H1 (cell line): ENCODE data around the gene MMP15. TPM values are rescaled to one million over a fixed set of nuclear protein-coding genes. Genes with fewer than 3 reads are reported as not detected.

Experiments
- CTCF ChIA-PET: fragments of 300-600 bp; sonication (Branson Sonifier 250); formaldehyde crosslinking; loops from one replicate; lab custom pipeline; 2021; ENCODE audit not compliant: partially characterized antibody; lab: Charles Lee
- POLR2A ChIA-PET: fragments of 300-600 bp; sonication (Branson Sonifier 250); formaldehyde crosslinking; loops from one replicate; lab custom pipeline; 2021; ENCODE audit warnings: inconsistent platforms; ENCODE audit not compliant: partially characterized antibody; lab: Charles Lee
- DNase-seq, 2 experiments: peaks; one replicate each; pipeline versions ENCODE4 v3.0.0 to v3.0.0-alpha.2; 2010 to 2022; ENCODE audit warnings: low spot score in 2 of 2, low read depth in 1 of 2, mixed read lengths in 1 of 2
- FAIRE-seq: peaks from 2 replicates; lab custom pipeline; 2011; peaks lifted over from hg19 to GRCh38; lab: Jason Lieb, UNC
- H2AFZ ChIP-seq: 2 replicates; pipeline ENCODE4 v1.8.1; 2012; ENCODE audit warnings: low read length, inconsistent platforms
- H2AK5ac ChIP-seq: 2 replicates; pipeline ENCODE4 v1.6.1; 2013; ENCODE audit warnings: low read depth, low read length
- H2BK120ac ChIP-seq: replicated peaks from 2 replicates; pipeline ENCODE3; 2013; ENCODE audit warnings: low read depth, low read length, inconsistent platforms
- H2BK12ac ChIP-seq: 2 replicates; pipeline ENCODE4 v1.6.1; 2013; ENCODE audit warnings: low read depth, low read length
- H2BK15ac ChIP-seq: 2 replicates; pipeline ENCODE4 v1.6.1; 2013; ENCODE audit warnings: low read length
- H2BK20ac ChIP-seq: 2 replicates; pipeline ENCODE4 v1.6.1; 2013; ENCODE audit warnings: low read length
- H2BK5ac ChIP-seq: 2 replicates; pipeline ENCODE4 v1.6.1; 2013; ENCODE audit warnings: low read depth, low read length
- H3K14ac ChIP-seq: 2 replicates; pipeline ENCODE4 v1.6.1; 2013; ENCODE audit warnings: inconsistent platforms; ENCODE audit not compliant: insufficient read length
- H3K18ac ChIP-seq: 2 replicates; pipeline ENCODE4 v1.6.1; 2013; ENCODE audit warnings: low read length; ENCODE audit errors: extremely low read depth
- H3K23ac ChIP-seq: 2 replicates; pipeline ENCODE4 v1.6.1; 2013; ENCODE audit warnings: inconsistent platforms; ENCODE audit not compliant: insufficient read length
- H3K23me2 ChIP-seq: 2 replicates; pipeline ENCODE4 v1.6.1; 2013; ENCODE audit warnings: low read depth, low read length
- H3K27ac ChIP-seq: 2 replicates; pipeline ENCODE4 v1.6.1; 2011; ENCODE audit warnings: low read depth, low read length, inconsistent platforms
- H3K27me3 ChIP-seq, 4 experiments: replicated peaks in 1 of 4; 1 replicate in 1 of 4; 2 replicates in 3 of 4; pipeline versions ENCODE4 v1.6.1 to v1.8.1; 2011 to 2013; ENCODE audit warnings: low read length in 3 of 4, mild to moderate bottlenecking in 3 of 4, inconsistent platforms in 2 of 4, mixed read lengths in 2 of 4, moderate library complexity in 1 of 4; ENCODE audit not compliant: control insufficient read depth in 3 of 4, insufficient read depth in 3 of 4; ENCODE audit errors: extremely low read depth in 1 of 4
- H3K36me3 ChIP-seq, 4 experiments: 2 replicates each; pipeline versions ENCODE4 v1.6.1 to v1.8.1; 2011 to 2013; ENCODE audit warnings: mild to moderate bottlenecking in 4 of 4, low read length in 3 of 4, moderate library complexity in 2 of 4, control low read depth in 1 of 4, inconsistent platforms in 1 of 4; ENCODE audit not compliant: insufficient read depth in 4 of 4, control insufficient read depth in 2 of 4
- H3K4ac ChIP-seq: replicated peaks from 2 replicates; pipeline ENCODE3; 2013; ENCODE audit warnings: low read length, low read depth, mixed read lengths, inconsistent platforms; ENCODE audit not compliant: insufficient read length
- H3K4me1 ChIP-seq, 4 experiments: replicated peaks in 1 of 4; 1 replicate in 1 of 4; 2 replicates in 3 of 4; pipeline versions ENCODE4 v1.6.1 to v1.8.1; 2011 to 2013; ENCODE audit warnings: low read length in 3 of 4, inconsistent platforms in 2 of 4, mixed read lengths in 1 of 4; ENCODE audit not compliant: insufficient read depth in 4 of 4, control insufficient read depth in 3 of 4
- H3K4me2 ChIP-seq, 2 experiments: 2 replicates each; pipeline versions ENCODE4 v1.6.1 to v1.8.1; 2011 to 2013; ENCODE audit warnings: low read depth in 2 of 2, low read length in 2 of 2, control low read depth in 1 of 2, inconsistent platforms in 1 of 2, mild to moderate bottlenecking in 1 of 2; ENCODE audit not compliant: insufficient read depth in 1 of 2
- H3K4me3 ChIP-seq, 4 experiments: fragments of 200-600, 300-600 bp in 1 of 4; sonication (generic), shearing (Covaris generic), sonication (Bioruptor Twin) in 1 of 4; 2 replicates each; pipeline versions ENCODE4 v1.5.1 to v1.8.1; 2011 to 2016; ENCODE audit warnings: low read length in 4 of 4, low read depth in 3 of 4, control low read depth in 2 of 4, inconsistent platforms in 2 of 4, mild to moderate bottlenecking in 2 of 4, mixed read lengths in 1 of 4, moderate library complexity in 1 of 4; ENCODE audit not compliant: insufficient read depth in 2 of 4; ENCODE audit errors: extremely low read depth in 1 of 4
- H3K56ac ChIP-seq: replicated peaks from 2 replicates; pipeline ENCODE3; 2013; ENCODE audit warnings: low read depth, mild to moderate bottlenecking, mixed read lengths, low read length, inconsistent platforms; ENCODE audit not compliant: insufficient read length
- H3K79me1 ChIP-seq: 2 replicates; pipeline ENCODE4 v1.6.1; 2013; ENCODE audit warnings: low read depth, low read length, control low read depth
- H3K79me2 ChIP-seq, 2 experiments: 2 replicates each; pipeline versions ENCODE4 v1.6.1 to v1.8.1; 2012 to 2013; ENCODE audit warnings: low read length in 2 of 2, mild to moderate bottlenecking in 2 of 2, inconsistent platforms in 1 of 2; ENCODE audit not compliant: insufficient read depth in 2 of 2, control insufficient read depth in 1 of 2
- H3K9ac ChIP-seq, 4 experiments: replicated peaks in 1 of 4; 1 replicate in 1 of 4; 2 replicates in 3 of 4; pipeline versions ENCODE4 v1.6.1 to v1.8.1; 2011 to 2013; ENCODE audit warnings: low read depth in 3 of 4, low read length in 3 of 4, control low read depth in 2 of 4, mild to moderate bottlenecking in 2 of 4, moderate library complexity in 2 of 4, inconsistent platforms in 1 of 4; ENCODE audit errors: extremely low read depth in 1 of 4
- H3K9me3 ChIP-seq, 2 experiments: 2 replicates each; pipeline versions ENCODE4 v1.6.1 to v1.8.1; 2012 to 2013; ENCODE audit warnings: mild to moderate bottlenecking in 2 of 2, moderate library complexity in 2 of 2, control low read depth in 1 of 2, inconsistent platforms in 1 of 2, low read depth in 1 of 2, low read length in 1 of 2, mixed read lengths in 1 of 2; ENCODE audit not compliant: insufficient read depth in 2 of 2
- H4K20me1 ChIP-seq, 2 experiments: replicated peaks in 1 of 2; 2 replicates each; pipeline versions ENCODE3 to v1.8.1; 2011 to 2013; ENCODE audit warnings: inconsistent platforms in 2 of 2, low read length in 2 of 2, mild to moderate bottlenecking in 1 of 2; ENCODE audit not compliant: insufficient read depth in 2 of 2, control insufficient read depth in 1 of 2
- H4K5ac ChIP-seq: 2 replicates; pipeline ENCODE4 v1.6.1; 2013; ENCODE audit warnings: low read length, low read depth, mixed read lengths, inconsistent platforms; ENCODE audit not compliant: insufficient read length
- H4K8ac ChIP-seq: 2 replicates; pipeline ENCODE4 v1.8.0; 2013; ENCODE audit warnings: mild to moderate bottlenecking, moderate library complexity, low read length, inconsistent platforms; ENCODE audit not compliant: insufficient read depth; ENCODE audit errors: extremely low read depth
- H4K91ac ChIP-seq: replicated peaks from 2 replicates; pipeline ENCODE3; 2013; ENCODE audit warnings: low read length, mixed read lengths, inconsistent platforms; ENCODE audit not compliant: insufficient read length
- ASH2L ChIP-seq: fragments of 200-600, 300-600 bp; sonication (generic); IDR thresholded peaks from one replicate; pipeline ENCODE4 v1.7.1; 2017; ENCODE audit warnings: low read length
- EZH2 ChIP-seq: fragments of 200-600 bp; sonication (generic); IDR thresholded peaks from 2 replicates; pipeline ENCODE4 v1.7.1; 2012; ENCODE audit warnings: low read depth, mild to moderate bottlenecking, moderate library complexity, low read length, inconsistent platforms; ENCODE audit not compliant: severe bottlenecking
- KDM4A ChIP-seq: IDR thresholded peaks from one replicate; pipeline ENCODE4 v1.7.1; 2012; ENCODE audit warnings: low read depth, mild to moderate bottlenecking, moderate library complexity, low read length, inconsistent platforms; ENCODE audit not compliant: severe bottlenecking
- KDM5A ChIP-seq: fragments of 200-600 bp; IDR thresholded peaks from 2 replicates; pipeline ENCODE4 v1.7.1; 2012; ENCODE audit warnings: mild to moderate bottlenecking, low read length, inconsistent platforms, mixed read lengths
- MAX ChIP-seq: IDR thresholded peaks from 2 replicates; pipeline ENCODE4 v1.6.1; 2012; ENCODE audit warnings: inconsistent platforms
- WGBS, 2 experiments: shearing (Covaris generic) in 1 of 2; methylation state at CpG; one replicate each; pipeline versions ENCODE4 v1.1.6 to v1.1.7; 2013 to 2015; ENCODE audit warnings: low lambda C conversion rate in 2 of 2, mixed read lengths in 2 of 2, inconsistent platforms in 1 of 2, low coverage in 1 of 2, missing lambda C conversion rate in 1 of 2; ENCODE audit not compliant: insufficient replicate concordance in 2 of 2, insufficient coverage in 1 of 2, insufficient read length in 1 of 2; ENCODE audit errors: extremely low coverage in 1 of 2, missing lambda C conversion rate in 1 of 2; 5-methylcytosine and 5-hydroxymethylcytosine counted together
- polyA plus RNA-seq, 7 experiments: library from polyadenylated mRNA; depleted of rRNA in 3 of 7; stranded (reverse) in 5 of 7; unstranded in 2 of 7; fragments of >200 nt in 5 of 7; fragments of 200-250 nt in 2 of 7; gene quantifications; 1 replicate in 5 of 7; 2 replicates in 1 of 7; 4 replicates in 1 of 7; pipeline versions ENCODE4 v1.2.1 to v1.2.3, GENCODE V29; 2011 to 2013; ENCODE audit warnings: missing spikeins in 2 of 7, mixed read lengths in 2 of 7
- total RNA-seq: library from RNA; stranded (reverse); fragmentation: NEBNext Ultra II Directional; extraction: Animal tissue kit (Norgen Biotek cat#: 25700); gene quantifications from 2 replicates; pipeline ENCODE4 v1.2.1, GENCODE V29; 2021

Gene MMP15
- total and polyA plus RNA-seq, 2 of the 8 experiments (the other 6 are each of a cell fraction or from before 2014, with no cell fraction given) = 38.5 to 42.2 TPM

GRCh38 chr16:58036943-58037342 lies 11.4 kb downstream of the MMP15 start:
- Histone ChIP-seq H3K56ac (no peak overlapping the region), H3K4me3 (no peak overlapping the region), H3K9me3 (no peaks in the 10 kb centered on the region), H3K4ac (no peak overlapping the region), H4K5ac (no peak overlapping the region), H2BK12ac (no peak overlapping the region), H3K36me3 (peaks cover 4 to 30% (median 10%) of the 10 kb centered on the region in 4 experiments; a peak in 5 of 8 replicates), H3K79me2 (peaks cover 0 to 21% of the 10 kb centered on the region in 2 experiments; a peak in 1 of 4 replicates), H3K4me1 (peaks cover 0 to 6% (median 4%) of the 10 kb centered on the region in 4 experiments; a peak in 3 of 7 replicates), H3K27ac (no peak overlapping the region), H2BK15ac (no peak overlapping the region), H2BK20ac (no peak overlapping the region), H3K9ac (no peak overlapping the region), H3K23ac (no peak overlapping the region), H2AFZ (no peak overlapping the region), H3K14ac (no peak overlapping the region), H3K23me2 (no peaks in the 10 kb centered on the region), H4K8ac (no peak overlapping the region), H4K91ac (no peak overlapping the region), H3K27me3 (no peaks in the 10 kb centered on the region), H3K18ac (no peak overlapping the region), H2BK5ac (no peak overlapping the region), H3K4me2 (no peak overlapping the region), H3K79me1 (peaks cover 16% of the 10 kb centered on the region), H2BK120ac (no peak overlapping the region), H2AK5ac (no peak overlapping the region), H4K20me1 (peaks cover 10 to 29% of the 10 kb centered on the region in 2 experiments)
- ChIA-PET POLR2A (interaction anchor here (1.6 kb wide), 1 partner anchor 9 kb away, joined by 6 read pairs; no protein-coding TSS in a partner anchor), CTCF (interaction anchor here (0.5 to 19.9 kb wide), 8 partner anchors 9 to 100 kb away, joined by 3 to 362 read pairs (median 10); partner anchors contain the start of gene CFAP20)
- WGBS, 2 experiments = 95% methylated on average over 6 of the region's 6 CpGs; no CpG with 5 or more reads in 1 of the 2 experiments
- DNase-seq = no peak
- no peak for FAIRE-seq
- TF ChIP-seq KDM4A = no peak
- no peak for TF ChIP-seq KDM5A
- no peak for TF ChIP-seq MAX
- TF ChIP-seq EZH2 = no peak
- TF ChIP-seq ASH2L = no peak
